Measurements from ENCODE around the gene HSD3B2.

DNA sequence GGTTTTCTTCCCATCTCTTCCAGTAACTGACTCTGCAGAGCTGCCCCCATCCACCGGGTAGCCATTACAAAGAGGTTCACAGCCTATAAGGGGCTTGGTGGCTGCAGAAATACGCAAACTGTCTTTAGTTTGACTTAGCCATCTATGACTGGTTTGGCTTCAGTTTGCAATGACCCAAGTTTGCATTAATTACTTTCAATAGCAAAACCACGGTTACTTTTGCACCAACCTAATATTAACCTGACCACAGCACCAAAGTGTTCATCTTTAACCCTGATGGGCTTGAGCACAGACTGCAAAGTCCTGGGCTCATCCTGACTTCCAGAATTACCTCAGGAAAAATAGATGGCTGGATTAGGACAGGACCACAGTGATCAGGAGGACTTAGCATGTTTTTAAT, 48.5 kb upstream of the HSD3B2 start:
- TF ChIP-seq POLR2A (IDR thresholded peaks at IDR 0.05) (no peak), EP300 (IDR thresholded peaks at IDR 0.05) (no peak), POLR2AphosphoS5 (IDR thresholded peaks at IDR 0.05) (no peak)
- TF ChIP-seq, protein P1, sequence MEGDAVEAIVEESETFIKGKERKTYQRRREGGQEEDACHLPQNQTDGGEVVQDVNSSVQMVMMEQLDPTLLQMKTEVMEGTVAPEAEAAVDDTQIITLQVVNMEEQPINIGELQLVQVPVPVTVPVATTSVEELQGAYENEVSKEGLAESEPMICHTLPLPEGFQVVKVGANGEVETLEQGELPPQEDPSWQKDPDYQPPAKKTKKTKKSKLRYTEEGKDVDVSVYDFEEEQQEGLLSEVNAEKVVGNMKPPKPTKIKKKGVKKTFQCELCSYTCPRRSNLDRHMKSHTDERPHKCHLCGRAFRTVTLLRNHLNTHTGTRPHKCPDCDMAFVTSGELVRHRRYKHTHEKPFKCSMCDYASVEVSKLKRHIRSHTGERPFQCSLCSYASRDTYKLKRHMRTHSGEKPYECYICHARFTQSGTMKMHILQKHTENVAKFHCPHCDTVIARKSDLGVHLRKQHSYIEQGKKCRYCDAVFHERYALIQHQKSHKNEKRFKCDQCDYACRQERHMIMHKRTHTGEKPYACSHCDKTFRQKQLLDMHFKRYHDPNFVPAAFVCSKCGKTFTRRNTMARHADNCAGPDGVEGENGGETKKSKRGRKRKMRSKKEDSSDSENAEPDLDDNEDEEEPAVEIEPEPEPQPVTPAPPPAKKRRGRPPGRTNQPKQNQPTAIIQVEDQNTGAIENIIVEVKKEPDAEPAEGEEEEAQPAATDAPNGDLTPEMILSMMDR (IDR thresholded peaks at IDR 0.05): no peak

Measured in stomach (tissue), 4 donors.